HepG2 (cell line): Measurements from ENCODE around the gene ITPK1. TPM values are rescaled to one million over a fixed set of nuclear protein-coding genes. Genes with fewer than 3 reads are reported as not detected.

ENCODE experiments used
- ATAC-seq: fragments of 200-7000 bp; cut with Tn5 transposase; 3 replicates; pipeline ENCODE4 v1.9.1; 2020; ENCODE audit warnings: mild to moderate bottlenecking, moderate library complexity
- BruUV-seq: library from RNA; stranded (reverse); fragments of 400-500 nt; replicated peaks from 2 replicates; lab custom pipeline; 2021; lab: Mats Ljungman, UMichigan
- CTCF ChIA-PET: fragments of 300-600 bp; formaldehyde crosslinking; extraction: SDS; loops from one replicate; lab custom pipeline; 2021; ENCODE audit warnings: low total read pairs, inconsistent platforms, low intra/inter-chr PET ratio; lab: Yijun Ruan, JAX
- POLR2A ChIA-PET: fragments of 350-600 bp; sonication (Branson Sonifier 250); formaldehyde crosslinking; loops from one replicate; lab custom pipeline; 2020; ENCODE audit warnings: antibody characterized with exemption, inconsistent platforms; lab: Yijun Ruan, JAX
- DNase-seq: peaks from one replicate; pipeline ENCODE4 v3.0.0-alpha.2; 2015; ENCODE audit warnings: low spot score
- FAIRE-seq: peaks from 3 replicates; lab custom pipeline; 2011; peaks lifted over from hg19 to GRCh38; lab: Jason Lieb, UNC
- H2AFZ ChIP-seq: one replicate; pipeline ENCODE4 v1.6.1; 2011; ENCODE audit warnings: low read length, inconsistent platforms
- H3K27ac ChIP-seq: fragments of 300-600 bp; 3 replicates; pipeline ENCODE4 v1.8.0; 2011; ENCODE audit warnings: mixed run types, mild to moderate bottlenecking, mixed read lengths, low read length, inconsistent platforms; ENCODE audit not compliant: insufficient read depth; ENCODE audit errors: extremely low read length
- H3K27me3 ChIP-seq, 2 experiments: fragments of 200-600 bp in 1 of 2; 2 replicates in 1 of 2; 3 replicates in 1 of 2; pipeline versions ENCODE4 v1.6.0 to v1.8.0; 2011; ENCODE audit warnings: low read length in 2 of 2, mild to moderate bottlenecking in 2 of 2, moderate library complexity in 2 of 2, inconsistent platforms in 1 of 2; ENCODE audit not compliant: insufficient read depth in 2 of 2, control insufficient read depth in 1 of 2
- H3K36me3 ChIP-seq, 2 experiments: fragments of 200-600 bp in 1 of 2; replicated peaks in 1 of 2; 2 replicates in 1 of 2; 3 replicates in 1 of 2; pipeline versions ENCODE4 v1.5.1 to v1.8.0; 2011; ENCODE audit warnings: low read length in 2 of 2, inconsistent platforms in 1 of 2; ENCODE audit not compliant: insufficient read depth in 2 of 2, control insufficient read depth in 1 of 2
- H3K4me1 ChIP-seq: 2 replicates; pipeline ENCODE4 v1.5.1; 2012; ENCODE audit warnings: low read length, inconsistent platforms; ENCODE audit not compliant: insufficient read depth
- H3K4me2 ChIP-seq: 2 replicates; pipeline ENCODE4 v1.6.0; 2011; ENCODE audit warnings: low read depth, low read length, inconsistent platforms
- H3K4me3 ChIP-seq, 3 experiments: fragments of 200-600 bp in 1 of 3; sonication (generic), shearing (Covaris generic) in 1 of 3; replicated peaks in 1 of 3; 2 replicates each; pipeline ENCODE4 v1.5.1; 2011 to 2016; ENCODE audit warnings: low read length in 3 of 3, inconsistent platforms in 2 of 3, low read depth in 2 of 3, mild to moderate bottlenecking in 2 of 3, control low read depth in 1 of 3, mixed read lengths in 1 of 3; ENCODE audit not compliant: insufficient read depth in 1 of 3
- H3K79me2 ChIP-seq: one replicate; pipeline ENCODE4 v1.6.1; 2011; ENCODE audit warnings: low read length, inconsistent platforms; ENCODE audit not compliant: insufficient read depth
- H3K9ac ChIP-seq: 2 replicates; pipeline ENCODE4 v1.6.0; 2011; ENCODE audit warnings: mild to moderate bottlenecking, low read depth, low read length, inconsistent platforms; ENCODE audit not compliant: insufficient read depth
- H3K9me3 ChIP-seq: 2 replicates; pipeline ENCODE4 v1.5.1; 2012; ENCODE audit warnings: mild to moderate bottlenecking, low read length
- H4K20me1 ChIP-seq: 2 replicates; pipeline ENCODE4 v1.6.0; 2011; ENCODE audit warnings: inconsistent platforms, mild to moderate bottlenecking, low read length, moderate library complexity; ENCODE audit not compliant: insufficient read depth
- HNF1A ChIP-seq, 2 experiments: sonication (generic) in 1 of 2; formaldehyde crosslinking in 1 of 2; IDR thresholded peaks; 2 replicates each; pipeline versions ENCODE4 v1.4.0 to v1.6.1; 2016 to 2020; ENCODE audit warnings: borderline replicate concordance in 1 of 2, low read depth in 1 of 2, mild to moderate bottlenecking in 1 of 2, missing genetic modification reagents in 1 of 2
- HNF4A ChIP-seq: sonication (generic); formaldehyde crosslinking; IDR thresholded peaks from 2 replicates; pipeline ENCODE4 v1.4.0; 2020; ENCODE audit warnings: missing genetic modification reagents
- ZMYM3 ChIP-seq: sonication (generic); formaldehyde crosslinking; IDR thresholded peaks from 2 replicates; pipeline ENCODE4 v1.5.1; 2020; ENCODE audit warnings: mild to moderate bottlenecking, missing genetic modification reagents
- WGBS: methylation state at CpG from one replicate; pipeline ENCODE4 v1.1.6; 2017; ENCODE audit warnings: low lambda C conversion rate; 5-methylcytosine and 5-hydroxymethylcytosine counted together
- in situ Hi-C: cut with HindIII; loops from 2 replicates; pipeline ENCODE4 v1.10.0; 2017; ENCODE audit warnings: low pct_unique_long_range_greater_than_20kb; ENCODE audit not compliant: extremely low pct_ligation_motif_present
- intact Hi-C: fragments of 100-400 bp; cut with micrococcal nuclease; formaldehyde crosslinking; loops from one replicate; pipeline ENCODE4 v1.10.0; 2022; ENCODE audit not compliant: unreplicated experiment
- polyA plus RNA-seq, 8 experiments: library from polyadenylated mRNA; depleted of rRNA in 3 of 8; stranded (reverse) in 7 of 8; unstranded in 1 of 8; fragments of >200 nt; fragmentation: Illumina TruSeq in 4 of 8; extraction: Trizol in 4 of 8; gene quantifications; 2 replicates each; pipeline versions ENCODE4 v1.2.1 to v1.2.3, GENCODE V29; 2011 to 2016; ENCODE audit warnings: low read depth in 4 of 8, missing spikeins in 1 of 8, mixed read lengths in 1 of 8; ENCODE audit not compliant: insufficient read depth in 1 of 8
- total RNA-seq, 5 experiments: library from RNA; depleted of rRNA; stranded (reverse); fragments of >200 nt; fragmentation: Illumina TruSeq; extraction: Trizol; gene quantifications; 2 replicates each; pipeline ENCODE4 v1.2.3, GENCODE V29; 2016; ENCODE audit warnings: low read depth in 1 of 5

The ITPK1 gene
- total and polyA plus RNA-seq, 2 of the 13 experiments (the other 11 are each of a cell fraction or from before 2014, with no cell fraction given), result 20.5 to 47.5 TPM

DNA sequence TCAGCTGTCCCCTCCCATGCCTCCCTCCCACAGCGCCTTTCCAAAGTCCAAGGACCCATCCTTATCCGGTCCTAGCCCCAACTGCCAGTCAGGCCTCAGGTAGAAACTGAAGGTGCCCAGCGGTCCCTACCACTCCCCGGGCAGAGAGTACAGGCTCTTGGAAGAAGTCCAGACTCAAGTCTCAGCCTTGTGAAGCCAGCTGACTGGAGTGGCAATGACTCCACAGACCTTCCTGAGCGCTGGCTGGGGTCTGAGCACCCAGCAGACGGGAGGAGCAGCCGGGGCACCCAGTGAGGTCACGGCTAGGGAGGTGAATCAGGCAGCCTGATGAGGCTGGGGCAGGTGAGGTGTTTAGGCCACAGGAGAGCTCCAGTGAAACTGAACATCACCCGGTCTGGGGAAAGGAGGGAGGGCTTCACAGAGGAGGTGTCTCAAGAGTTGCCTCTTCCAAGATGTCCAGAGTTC, 60.0 kb downstream of the ITPK1 start:
- H3K27me3 ChIP-seq, result no peaks in the 10 kb centered on the region
- no peak for ATAC-seq
- BruUV-seq, result no TSS peak
- peaks cover 41% of the 10 kb centered on the region for H3K4me1 ChIP-seq
- no peak overlapping the region for H3K4me3 ChIP-seq
- CTCF ChIA-PET, result no interaction called here
- H3K9ac ChIP-seq, result no peak overlapping the region
- no peaks in the 10 kb centered on the region for H3K36me3 ChIP-seq
- H4K20me1 ChIP-seq, result 0 out of 2 replicates have a peak, but pooled peaks cover 4% of the 10 kb centered on the region
- POLR2A ChIA-PET, result no interaction called here
- H3K27ac ChIP-seq, result no peak overlapping the region
- H3K4me2 ChIP-seq, result no peak overlapping the region
- H2AFZ ChIP-seq, result no peak overlapping the region
- no peaks in the 10 kb centered on the region for H3K9me3 ChIP-seq
- H3K79me2 ChIP-seq, result no peaks in the 10 kb centered on the region
- DNase-seq, result no peak
- TF ChIP-seq HNF4A (CRISPR knock-in tag) (peak; percentile 50), ZMYM3 (CRISPR knock-in tag) (0 out of 2 replicates have a peak, but pooled peaks have one; percentile 21), HNF1A (IDR thresholded peaks at IDR 0.05; ENCODE audit: low read depth) (no peak), HNF1A (CRISPR knock-in tag; IDR thresholded peaks at IDR 0.05; ENCODE audit: borderline replicate concordance) (no peak)
- no peak for FAIRE-seq
- intact Hi-C loops, result no loop called here
- WGBS, result 75% methylated on average over 9 of the region's 9 CpGs
- in situ Hi-C loops, result no loop called here
